GM19043 (cell line): ENCODE data around the gene PANK4.

Experiments
- ATAC-seq: cut with Tn5 transposase; IDR thresholded peaks from one replicate; pipeline ENCODE4 v1.9.1; 2021; ENCODE audit warnings: low read depth; ENCODE audit not compliant: unreplicated experiment

PANK4 gene

GRCh38 chr1:2546515-2547209, 20.3 kb upstream of the PANK4 start:
- peak; percentile 41 for ATAC-seq

- ATAC-seq, result peak; percentile 23
Measured at GRCh38 chr1:2545754-2546514, 19.5 kb upstream of the PANK4 start.

- no peak for ATAC-seq
Measured at GRCh38 chr1:2544875-2545640, 18.7 kb upstream of the PANK4 start.

- no peak for ATAC-seq
Measured at GRCh38 chr1:2544093-2544874, 17.9 kb upstream of the PANK4 start.

- no peak for ATAC-seq
Measured at GRCh38 chr1:2543543-2544092, 17.2 kb upstream of the PANK4 start.

GRCh38 chr1:2542246-2542915, 16.0 kb upstream of the PANK4 start:
- ATAC-seq, result no peak

- no peak for ATAC-seq
Measured at GRCh38 chr1:2541619-2542245, 15.3 kb upstream of the PANK4 start.

- ATAC-seq, result no peak
Measured at GRCh38 chr1:2540816-2541492, 14.6 kb upstream of the PANK4 start.

- ATAC-seq, result no peak
Measured at GRCh38 chr1:2539312-2539907, 13.0 kb upstream of the PANK4 start.

- no peak for ATAC-seq
Measured at GRCh38 chr1:2538872-2539271, 12.5 kb upstream of the PANK4 start.

- ATAC-seq, result no peak
Measured at GRCh38 chr1:2538376-2538775, 12.0 kb upstream of the PANK4 start.

GRCh38 chr1:2537784-2538115, 11.4 kb upstream of the PANK4 start:
- ATAC-seq, result no peak

GRCh38 chr1:2535981-2536380, 9.6 kb upstream of the PANK4 start:
- no peak for ATAC-seq

- no peak for ATAC-seq
Measured at GRCh38 chr1:2535455-2535854, 9.1 kb upstream of the PANK4 start.

GRCh38 chr1:2534687-2535441, 8.5 kb upstream of the PANK4 start:
- no peak for ATAC-seq

- ATAC-seq, result no peak
Measured at GRCh38 chr1:2534315-2534686, 7.9 kb upstream of the PANK4 start.

- no peak for ATAC-seq
Measured at GRCh38 chr1:2533365-2533764, 7.0 kb upstream of the PANK4 start.
